GM19455 (cell line): ENCODE measurements around the gene CD74.
A peak's percentile ranks its signal among the peaks of the same experiment; 100 is the strongest.
"Not testable (repeated sequence)": the region's sequence is repeated elsewhere in the genome, so short reads cannot be mapped to it uniquely, and the experiment has no call there.

Experiments used
- ATAC-seq: cut with Tn5 transposase; IDR thresholded peaks from one replicate; pipeline ENCODE4 v1.9.1; 2021; ENCODE audit not compliant: unreplicated experiment

CD74 gene

GRCh38 chr5:150441813-150442698, 29.3 kb upstream of the CD74 start:
- ATAC-seq, result no peak

GRCh38 chr5:150440948-150441812, 28.5 kb upstream of the CD74 start:
- ATAC-seq, result no peak

- ATAC-seq, result no peak
These were observed 26.3 kb upstream of the CD74 start for GRCh38 chr5:150438873-150439546.

GRCh38 chr5:150436141-150436680, 23.5 kb upstream of the CD74 start:
- peak; percentile 97 for ATAC-seq

- no peak for ATAC-seq
These were observed 21.8 kb upstream of the CD74 start for GRCh38 chr5:150434464-150434863.

GRCh38 chr5:150431574-150431973, 18.9 kb upstream of the CD74 start:
- ATAC-seq, result no peak

GRCh38 chr5:150431048-150431447, 18.3 kb upstream of the CD74 start:
- ATAC-seq, result no peak

GRCh38 chr5:150429410-150429873, 16.7 kb upstream of the CD74 start:
- ATAC-seq, result no peak

GRCh38 chr5:150428978-150429377, 16.3 kb upstream of the CD74 start:
- no peak for ATAC-seq

- ATAC-seq, result no peak
These were observed 15.6 kb upstream of the CD74 start for GRCh38 chr5:150428106-150428876.

- not testable (repeated sequence) for ATAC-seq
These were observed 13.5 kb upstream of the CD74 start for GRCh38 chr5:150426165-150426564.

GRCh38 chr5:150422758-150423157, 10.0 kb upstream of the CD74 start:
- no peak for ATAC-seq

- no peak for ATAC-seq
These were observed 9.4 kb upstream of the CD74 start for GRCh38 chr5:150422075-150422474.

GRCh38 chr5:150419630-150420270, 7.0 kb upstream of the CD74 start:
- ATAC-seq, result no peak

- not testable (repeated sequence) for ATAC-seq
These were observed 1.4 kb upstream of the CD74 start for GRCh38 chr5:150413902-150414790.

GRCh38 chr5:150413176-150413901, 629 bp upstream of the CD74 start:
- no peak for ATAC-seq

GRCh38 chr5:150411245-150411979, 1.3 kb downstream of the CD74 start:
- ATAC-seq, result no peak
